Stimulated activated CD4-positive, alpha-beta T cell treated with anti-CD3 and anti-CD28 coated beads, TNF-alpha, amount 100 ng/mL, for 4 hours (primary cell): ENCODE measurements around the gene FOXD4.
"Not testable (repeated sequence)": the region's sequence is repeated elsewhere in the genome, so short reads cannot be mapped to it uniquely, and the experiment has no call there.

ENCODE experiments used
- DNase-seq, 3 experiments: peaks; one replicate each; pipeline ENCODE4 v3.0.0-alpha.2; 2020; ENCODE audit warnings: low read depth in 3 of 3

The FOXD4 gene

DNA sequence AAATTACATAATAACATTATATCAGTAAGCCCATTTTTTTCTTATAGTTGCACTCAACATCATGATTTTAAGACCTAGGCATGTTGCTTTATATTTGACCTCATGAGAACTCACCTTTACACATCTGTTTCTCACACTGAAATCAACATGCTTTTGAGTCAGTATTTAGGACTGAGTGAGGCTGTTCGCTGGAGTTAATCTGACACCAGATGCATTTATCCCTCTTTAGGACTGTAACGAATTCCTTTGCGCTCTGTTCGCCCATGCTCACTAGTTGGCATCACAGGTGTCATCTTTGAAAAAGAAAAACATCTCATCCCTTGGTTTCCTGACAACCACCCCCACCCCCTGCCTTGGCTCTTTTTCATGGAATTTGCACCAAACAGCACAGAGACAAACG is 24.3 kb downstream of the FOXD4 start:
- DNase-seq = not testable (repeated sequence)

DNA sequence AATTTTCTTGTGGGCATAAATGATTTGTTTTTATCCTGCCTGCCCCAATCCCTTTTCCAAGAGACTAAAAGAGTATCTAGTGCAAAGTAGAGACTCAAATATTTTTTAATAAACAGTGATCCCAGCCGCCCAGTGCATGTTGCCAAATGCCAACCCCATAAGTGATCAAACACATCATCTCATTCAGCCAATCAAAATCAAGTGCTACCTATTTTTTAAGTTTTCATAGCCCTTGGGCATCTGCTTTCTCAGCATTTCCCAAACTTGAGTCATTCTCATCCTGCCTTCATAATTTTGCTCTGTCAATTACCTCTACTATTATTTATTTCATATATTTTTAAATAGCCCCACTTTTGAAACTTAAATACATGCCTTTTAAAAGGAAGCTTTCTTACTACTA is 27.4 kb downstream of the FOXD4 start:
- DNase-seq = not testable (repeated sequence)

DNA sequence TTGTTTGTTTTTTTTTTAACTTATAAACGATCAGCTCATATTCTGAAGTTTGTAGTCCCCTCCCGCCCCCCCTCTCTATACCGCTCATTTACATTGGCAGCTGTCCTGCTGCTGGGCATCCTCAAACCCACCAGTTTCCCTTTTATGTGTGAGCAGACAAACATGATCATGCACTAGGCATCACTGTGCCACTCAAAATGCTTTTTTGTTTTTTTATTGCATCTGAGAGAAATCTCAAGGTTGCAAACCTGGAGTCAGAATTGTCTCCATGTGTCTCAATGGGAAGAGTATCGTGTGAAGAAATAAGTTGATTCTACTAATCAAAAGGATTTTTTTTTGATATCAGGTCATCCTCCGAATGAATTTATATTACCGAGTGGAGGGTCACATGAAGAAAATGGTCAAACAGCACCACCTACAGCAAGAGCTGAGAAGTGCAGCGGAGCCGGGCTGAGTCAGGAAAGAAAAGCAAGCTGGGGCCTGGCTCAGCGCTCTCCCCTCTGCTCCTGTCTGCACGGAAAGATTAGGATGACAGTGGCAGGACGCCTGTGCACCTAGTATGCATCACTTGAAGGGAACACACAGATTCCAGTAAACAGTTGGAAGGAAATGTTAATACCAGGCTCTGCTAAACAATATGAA is 29.7 kb downstream of the FOXD4 start:
- DNase-seq = not testable (repeated sequence)

DNA sequence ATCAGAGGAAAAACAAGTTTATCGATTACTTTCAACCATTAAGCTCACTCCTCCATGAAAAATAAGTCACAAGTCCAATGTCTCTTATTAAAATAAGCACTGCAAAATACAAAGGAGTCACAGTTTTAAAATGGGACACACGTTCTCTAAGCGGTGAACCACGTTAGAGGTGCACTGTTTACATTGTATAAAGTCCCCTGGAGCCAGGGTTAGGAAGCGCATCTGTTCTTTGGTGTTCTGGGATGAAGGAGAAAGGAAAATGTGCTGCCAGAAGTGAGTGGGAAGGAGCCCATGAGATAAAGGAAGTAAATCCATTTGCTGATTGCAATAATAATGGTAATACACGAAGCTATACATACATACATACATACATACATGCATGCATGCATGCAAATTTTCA is 30.4 kb downstream of the FOXD4 start:
- not testable (repeated sequence) for DNase-seq

DNA sequence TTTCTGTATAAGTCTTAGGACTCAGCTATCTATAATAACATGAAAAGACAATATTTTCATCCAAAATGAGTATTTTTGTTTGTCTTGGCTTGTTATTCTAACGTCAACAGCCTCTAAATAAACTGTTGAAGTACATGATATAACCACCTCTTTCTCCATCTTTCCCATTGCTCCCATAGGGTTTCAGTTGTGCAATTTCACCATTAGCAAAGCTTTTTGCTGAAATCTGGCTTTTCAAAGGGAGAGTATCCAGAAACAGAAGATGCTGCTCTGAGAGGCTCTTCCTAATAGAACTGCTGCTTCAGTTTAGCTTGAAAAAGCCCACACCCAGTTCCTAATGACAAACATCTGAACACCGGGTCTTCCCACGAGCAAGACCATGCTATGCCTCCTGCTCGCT is 31.1 kb downstream of the FOXD4 start:
- not testable (repeated sequence) for DNase-seq

DNA sequence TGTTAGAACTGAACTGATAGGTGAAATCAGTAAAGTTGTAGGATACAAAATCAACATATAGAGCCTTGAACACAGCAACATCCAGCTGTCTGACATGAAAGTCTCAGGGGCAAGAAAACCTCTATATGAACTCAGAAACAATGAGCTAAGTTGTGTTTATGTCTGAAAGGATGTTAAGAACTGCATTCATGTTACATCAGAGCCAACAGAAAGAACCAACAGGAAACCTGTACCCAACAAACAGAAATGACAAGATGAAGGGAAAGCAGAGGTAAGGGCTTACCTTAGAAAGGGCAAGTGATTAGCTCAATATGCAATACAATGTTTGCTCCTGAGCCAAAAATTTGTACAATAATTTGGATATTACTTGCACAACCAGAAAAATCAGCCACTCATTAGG is 31.5 kb downstream of the FOXD4 start:
- DNase-seq = not testable (repeated sequence)

DNA sequence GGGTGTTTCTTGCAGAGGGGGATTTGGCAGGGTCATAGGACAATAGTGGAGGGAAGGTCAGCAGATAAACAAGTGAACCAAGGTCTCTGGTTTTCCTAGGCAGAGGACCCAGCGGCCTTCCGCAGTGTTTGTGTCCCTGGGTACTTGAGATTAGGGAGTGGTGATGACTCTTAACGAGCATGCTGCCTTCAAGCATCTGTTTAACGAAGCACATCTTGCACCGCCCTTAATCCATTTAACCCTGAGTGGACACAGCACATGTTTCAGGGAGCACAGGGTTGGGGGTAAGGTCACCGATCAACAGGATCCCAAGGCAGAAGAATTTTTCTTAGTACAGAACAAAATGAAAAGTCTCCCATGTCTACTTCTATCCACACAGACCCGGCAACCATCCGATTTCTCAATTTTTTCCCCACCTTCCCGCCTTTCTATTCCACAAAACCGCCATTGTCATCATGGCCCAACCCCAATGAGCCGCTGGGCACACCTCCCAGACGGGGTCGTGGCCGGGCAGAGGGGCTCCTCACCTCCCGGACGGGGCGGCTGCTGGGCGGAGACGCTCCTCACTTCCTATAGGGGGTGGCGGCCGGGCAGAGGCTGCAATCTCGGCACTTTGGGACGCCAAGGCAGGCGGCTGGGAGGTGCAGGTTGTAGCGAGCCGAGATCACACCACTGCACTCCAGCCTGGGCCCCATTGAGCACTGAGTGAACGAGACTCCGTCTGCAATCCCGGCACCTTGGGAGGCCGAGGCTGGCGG is 35.1 kb downstream of the FOXD4 start:
- DNase-seq = not testable (repeated sequence)

DNA sequence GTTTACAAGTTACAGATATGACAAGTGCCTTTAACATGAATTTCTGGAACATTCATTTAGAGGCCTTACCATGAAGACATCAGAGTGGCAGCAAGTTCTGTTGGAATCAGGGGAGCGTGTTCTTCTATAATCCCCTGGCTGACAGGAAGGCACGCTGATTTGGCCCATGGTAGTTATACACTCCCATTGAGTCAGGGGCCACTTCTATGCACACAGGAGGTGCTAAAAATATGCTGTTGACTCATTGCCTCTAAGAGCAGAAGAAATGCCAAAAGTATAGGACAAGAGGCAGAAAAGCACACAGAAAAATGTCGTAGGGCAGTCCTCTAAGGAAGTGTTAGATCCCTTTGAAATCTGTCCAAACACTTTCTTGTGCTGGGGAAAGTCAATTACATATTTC is 39.9 kb downstream of the FOXD4 start:
- DNase-seq = not testable (repeated sequence)

DNA sequence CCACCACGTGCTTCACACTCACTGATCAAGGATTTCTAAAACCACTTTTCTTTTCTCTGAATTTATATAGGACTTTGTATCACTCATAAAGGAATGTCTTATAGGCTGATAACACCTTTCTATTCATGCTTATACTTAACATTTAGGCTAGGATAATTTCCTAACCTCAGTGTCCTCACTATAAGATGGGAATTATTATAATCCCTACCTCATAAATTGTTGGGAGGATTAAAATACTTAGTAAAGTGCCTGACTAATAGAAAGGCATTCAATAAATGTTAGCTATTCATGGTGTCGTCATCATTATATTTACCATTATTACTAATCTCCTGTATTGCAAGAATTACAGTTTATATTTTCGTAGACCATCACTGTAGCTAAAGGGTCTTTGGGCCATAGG is 41.8 kb downstream of the FOXD4 start:
- DNase-seq = not testable (repeated sequence)

DNA sequence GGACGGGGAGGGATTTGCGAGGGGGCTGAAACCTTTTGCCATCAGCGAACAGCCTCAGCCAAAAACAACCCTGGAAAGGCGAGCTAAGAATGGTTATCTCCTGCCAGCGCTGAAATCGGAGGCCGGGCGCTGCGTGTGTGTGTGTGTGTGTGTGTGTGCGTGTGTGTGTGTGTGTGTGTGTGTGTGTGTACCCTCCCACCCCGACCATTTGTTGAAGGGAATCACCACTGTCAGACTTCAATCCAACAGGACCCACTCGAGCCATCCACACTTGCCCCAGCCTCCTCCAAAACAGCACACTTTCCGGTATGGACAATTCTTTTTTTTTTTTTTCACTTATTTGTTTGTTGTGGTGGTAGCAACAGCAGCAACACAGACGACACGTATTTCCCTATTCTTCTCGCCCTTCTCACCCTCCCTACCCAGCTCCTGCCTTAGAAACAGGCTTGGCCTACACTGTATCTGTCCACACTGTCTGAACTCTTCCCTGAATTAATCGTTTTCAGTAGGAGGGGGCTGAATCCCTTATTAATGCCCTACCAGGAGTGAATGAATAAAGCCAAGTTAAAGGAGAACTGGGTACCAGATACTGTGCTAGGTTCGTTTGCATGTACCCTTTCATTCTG is 44.2 kb downstream of the FOXD4 start:
- not testable (repeated sequence) for DNase-seq

DNA sequence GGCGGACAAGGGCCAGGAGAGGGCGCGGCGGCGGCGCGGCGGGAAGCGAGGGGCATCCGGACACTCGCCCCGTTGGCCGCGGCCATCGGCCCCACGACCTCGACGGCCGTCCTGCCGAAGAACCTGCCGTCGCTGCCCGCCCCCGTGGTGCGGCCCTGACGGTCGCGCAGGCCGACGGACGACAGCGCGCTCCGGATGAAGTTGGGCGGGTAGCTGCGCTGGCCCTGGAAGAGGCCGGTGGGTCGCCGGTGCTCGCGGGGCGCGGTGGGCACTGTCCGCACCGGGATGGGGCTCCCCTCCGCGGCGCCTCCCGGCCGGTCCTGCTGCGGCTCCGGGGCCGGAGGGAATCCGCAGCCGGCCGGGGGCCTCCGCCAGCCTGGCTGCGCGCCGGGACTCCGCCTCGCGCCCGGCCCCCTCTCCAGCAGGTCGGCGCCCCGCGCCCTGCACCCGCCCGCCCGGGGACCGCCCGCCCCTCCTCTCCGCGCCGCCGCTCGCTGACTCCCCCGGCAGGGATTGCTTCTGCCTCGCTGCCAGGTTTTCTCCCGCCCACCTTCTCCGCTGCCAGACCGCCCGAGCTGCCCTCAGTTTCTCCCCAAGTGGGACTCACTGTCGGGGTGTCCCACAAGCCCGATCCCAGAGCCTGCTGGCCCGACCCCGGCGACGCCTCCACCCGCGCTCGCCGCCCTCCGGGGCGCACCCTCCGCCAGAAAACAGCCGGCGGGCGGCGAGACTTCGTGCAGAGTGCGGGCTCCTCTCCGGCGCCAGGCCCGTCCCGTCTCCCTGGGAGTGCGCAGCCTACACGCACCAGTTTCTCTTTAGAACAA is 44.9 kb downstream of the FOXD4 start:
- not testable (repeated sequence) for DNase-seq
